ENCODE data around the gene EN2. TPM values are rescaled to one million over a fixed set of nuclear protein-coding genes. Genes with fewer than 3 reads are reported as not detected.

Gene EN2
- total RNA-seq, 1 experiment from 2014 or later, result not detected

GRCh38 chr7:155514296-155514695 is 56.4 kb downstream of the EN2 start:
- Histone ChIP-seq H3K4me1 (replicated peaks; ENCODE audit: insufficient read depth) (no peaks in the 10 kb centered on the region), H3K9me2 (ENCODE audit: insufficient read depth) (no peaks in the 10 kb centered on the region), H3F3A (ENCODE audit: insufficient read depth, low read depth) (no peaks in the 10 kb centered on the region), H3K4me2 (no peak overlapping the region), H3K4me3 (no peak overlapping the region), H3K79me2 (ENCODE audit: low read depth) (no peaks in the 10 kb centered on the region), H4K20me1 (ENCODE audit: insufficient read depth) (no peaks in the 10 kb centered on the region), H3K9me3 (ENCODE audit: insufficient read depth, low read depth) (no peaks in the 10 kb centered on the region), H2AFZ (no peak overlapping the region), H3K36me3 (ENCODE audit: low read depth) (no peaks in the 10 kb centered on the region), H3K27me3 (ENCODE audit: insufficient read depth, low read depth) (peaks cover 99% of the 10 kb centered on the region), H3K27ac (no peak overlapping the region)
- intact Hi-C loops (cut with micrococcal nuclease; ENCODE audit: unreplicated experiment), result no loop called here
- ChIA-PET POLR2A (ENCODE audit: unreplicated experiment) (no interaction called here), CTCF (no interaction called here)
- BruUV-seq (replicated peaks), result no TSS peak
- TF ChIP-seq CTCF (conservative IDR thresholded peaks at IDR 0.05) (no peak), EZH2 (IDR thresholded peaks at IDR 0.05; ENCODE audit: low read depth) (no peak)
- no peak for DNase-seq

Other genes starting within 250 kb of the EN2 start
- 75.7 and 103 TPM in 2 replicates for gene INSIG1, start 160.3 kb upstream of the EN2 start, total RNA-seq (2021)
- gene CNPY1, start 88.4 kb downstream of the EN2 start, total RNA-seq (2021), result not detected in 2 replicates
- gene RBM33, start 186.5 kb downstream of the EN2 start, total RNA-seq (2021), result 85.7 and 113 TPM in 2 replicates